HL-60/S4 (cell line): ENCODE measurements around the gene RANBP9.

Experiments
- in situ Hi-C: fragments of 300-500 bp; cut with MboI; formaldehyde crosslinking; loops from 2 replicates; pipeline ENCODE4 v1.14.3; 2022; ENCODE audit warnings: low sequenced_read_pairs

The RANBP9 gene

DNA sequence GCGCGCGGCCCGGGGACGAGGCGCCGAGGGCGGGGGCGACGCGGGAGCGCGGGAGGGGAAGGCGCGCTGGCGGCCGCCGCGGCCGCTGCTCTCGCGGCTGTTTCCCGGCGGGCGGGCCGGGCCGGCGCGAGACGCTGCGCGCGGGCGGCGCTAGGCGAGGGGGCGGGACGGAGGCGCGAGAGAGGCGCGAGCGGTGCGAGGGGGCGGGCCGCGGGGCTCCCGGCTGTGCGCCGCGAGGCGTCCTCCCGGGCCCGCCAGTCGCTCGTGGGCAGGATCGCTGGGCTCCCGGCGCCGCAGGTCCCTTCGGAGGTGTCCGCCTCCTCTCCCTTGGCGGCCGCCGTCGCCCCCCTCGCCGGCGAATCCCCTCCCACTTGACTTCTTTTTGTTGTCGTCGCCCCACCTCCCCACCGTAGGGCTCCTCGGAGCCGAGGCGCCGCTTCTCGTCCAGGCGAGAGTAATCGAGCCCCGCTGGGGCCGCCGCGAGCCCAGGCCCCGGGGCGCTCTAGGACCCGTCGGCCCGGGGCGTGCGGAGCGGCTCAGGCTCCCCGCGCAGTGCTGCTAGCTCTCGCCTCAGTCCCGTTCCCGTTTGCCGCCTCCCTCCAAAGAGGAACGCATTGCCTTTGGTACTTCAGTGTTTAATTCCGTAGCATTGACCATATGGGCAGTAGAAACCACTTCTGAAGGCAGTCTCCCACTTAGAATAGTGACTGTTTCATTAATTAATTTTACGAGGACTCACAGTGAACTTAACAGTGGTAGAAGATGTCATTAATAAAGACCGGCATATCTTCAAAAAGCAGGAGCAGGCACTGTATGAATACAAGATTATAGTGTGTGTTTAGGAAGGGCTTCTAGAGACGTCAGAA, at the start of gene RANBP9:
Gene RANBP9, minus strand, starts transcription at position 103 of the 866 bp plus-strand sequence. CDS start 330 bp downstream, outside the sequence.
- in situ Hi-C loops, result no loop called here

GRCh38 chr6:13760307-13761304, 49.0 kb upstream of the RANBP9 start:
- in situ Hi-C loops, result no loop called here

- in situ Hi-C loops, result no loop called here
These were observed 47.4 kb upstream of the RANBP9 start for GRCh38 chr6:13759025-13759424.

GRCh38 chr6:13754644-13755043, 43.0 kb upstream of the RANBP9 start:
- in situ Hi-C loops, result no loop called here

GRCh38 chr6:13743736-13744127, 32.1 kb upstream of the RANBP9 start:
- in situ Hi-C loops, result no loop called here

DNA sequence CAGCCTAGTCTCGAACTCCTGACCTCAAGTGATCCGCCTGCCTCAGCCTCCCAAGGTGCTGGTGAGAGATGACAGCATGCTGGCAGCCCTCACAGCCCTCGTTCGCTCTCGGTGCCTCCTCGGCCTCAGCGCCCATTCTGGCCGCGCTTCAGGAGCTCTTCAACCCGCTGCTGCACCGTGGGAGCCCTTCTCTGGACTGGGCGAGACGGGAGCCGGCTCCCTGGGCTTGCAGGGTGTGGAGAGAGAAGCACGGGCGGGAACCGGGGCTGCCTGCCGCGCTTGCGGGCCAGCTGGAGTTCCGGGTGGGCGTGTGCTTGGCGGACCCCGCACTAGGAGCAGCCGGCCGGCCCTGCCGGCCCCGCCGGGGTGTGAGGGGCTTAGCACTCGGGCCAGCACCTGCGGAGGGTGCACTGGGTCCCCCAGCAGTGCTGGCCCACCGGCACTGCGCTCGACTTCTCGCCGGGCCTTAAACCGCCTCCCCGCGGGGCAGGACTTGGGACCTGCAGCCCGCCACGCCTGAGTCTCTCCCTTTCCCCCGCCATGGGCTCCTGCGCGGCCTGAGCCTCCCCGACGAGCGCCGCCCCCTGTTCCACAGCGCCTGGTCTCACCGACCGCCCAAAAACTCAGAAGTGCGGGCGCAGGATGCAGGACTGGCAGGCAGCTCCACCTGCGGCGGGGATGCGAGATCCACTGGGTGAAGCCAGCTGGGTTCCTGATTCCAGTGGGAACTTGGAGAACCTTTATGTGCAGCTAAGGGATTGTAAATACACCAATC, 31.5 kb upstream of the RANBP9 start:
- in situ Hi-C loops, result no loop called here

GRCh38 chr6:13741365-13741764, 29.7 kb upstream of the RANBP9 start:
- in situ Hi-C loops, result no loop called here

GRCh38 chr6:13735031-13735430, 23.4 kb upstream of the RANBP9 start:
- in situ Hi-C loops, result no loop called here

GRCh38 chr6:13733178-13733887, 21.7 kb upstream of the RANBP9 start:
- in situ Hi-C loops, result no loop called here

GRCh38 chr6:13730704-13731103, 19.1 kb upstream of the RANBP9 start:
- in situ Hi-C loops, result no loop called here

DNA sequence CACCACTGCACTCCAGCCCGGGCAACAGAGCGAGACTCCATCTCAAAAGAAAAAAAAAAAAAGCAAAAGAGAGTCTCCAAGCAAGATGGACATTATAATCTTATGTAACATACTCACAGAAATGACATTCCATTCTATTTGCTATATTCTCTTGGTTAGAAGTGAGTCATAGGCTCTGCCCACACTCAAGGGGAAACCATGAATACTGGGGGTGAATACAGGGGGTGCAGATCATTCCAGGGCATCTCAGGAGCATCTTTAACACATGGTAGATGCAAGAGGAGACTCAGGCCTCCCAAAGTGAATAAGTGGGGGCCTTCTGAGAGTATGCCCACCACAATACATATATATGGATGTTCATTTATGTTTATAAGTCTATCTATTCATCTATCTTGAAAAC, 18.3 kb upstream of the RANBP9 start:
- in situ Hi-C loops, result no loop called here

DNA sequence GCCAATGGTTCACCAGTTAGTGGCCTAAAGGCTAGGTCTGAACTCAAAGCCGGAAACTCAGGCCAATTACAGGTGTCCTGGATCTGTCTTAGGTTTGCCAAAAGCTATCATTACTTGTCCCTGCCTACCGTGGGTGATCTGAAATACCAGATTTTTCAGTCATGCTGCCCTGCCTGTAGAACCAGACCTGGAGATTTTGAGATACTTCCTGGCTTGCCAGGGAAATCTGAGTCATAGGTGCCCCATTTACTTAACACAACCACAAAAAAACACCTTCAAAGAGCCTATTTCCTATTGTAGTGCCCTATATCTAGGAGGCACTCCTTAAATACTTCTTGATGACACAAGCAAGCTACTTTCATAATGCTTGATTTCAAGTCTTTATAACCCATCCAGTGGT, 13.9 kb upstream of the RANBP9 start:
- in situ Hi-C loops, result no loop called here

DNA sequence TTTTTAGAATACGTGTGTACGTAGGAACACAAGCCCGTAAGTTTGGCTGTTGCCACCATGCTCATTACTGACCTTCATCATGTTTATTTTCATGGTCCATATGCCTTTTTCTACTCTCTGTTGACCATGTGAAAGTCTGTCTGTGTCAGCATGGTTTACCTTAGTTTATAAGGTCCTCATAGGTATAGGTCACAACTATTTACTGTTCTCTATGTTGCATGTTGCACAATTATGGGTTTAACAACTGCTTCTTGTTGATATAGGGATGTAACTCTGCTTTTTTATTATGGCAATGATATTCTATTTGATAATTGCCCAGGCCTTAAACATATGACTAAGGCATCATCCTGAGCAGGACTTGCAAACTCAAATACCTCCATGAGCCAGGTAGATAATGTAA, 13.4 kb upstream of the RANBP9 start:
- in situ Hi-C loops, result no loop called here

- in situ Hi-C loops, result no loop called here
These were observed 12.5 kb upstream of the RANBP9 start for GRCh38 chr6:13724182-13724581.

- in situ Hi-C loops, result no loop called here
These were observed 11.2 kb upstream of the RANBP9 start for GRCh38 chr6:13722880-13723279.

DNA sequence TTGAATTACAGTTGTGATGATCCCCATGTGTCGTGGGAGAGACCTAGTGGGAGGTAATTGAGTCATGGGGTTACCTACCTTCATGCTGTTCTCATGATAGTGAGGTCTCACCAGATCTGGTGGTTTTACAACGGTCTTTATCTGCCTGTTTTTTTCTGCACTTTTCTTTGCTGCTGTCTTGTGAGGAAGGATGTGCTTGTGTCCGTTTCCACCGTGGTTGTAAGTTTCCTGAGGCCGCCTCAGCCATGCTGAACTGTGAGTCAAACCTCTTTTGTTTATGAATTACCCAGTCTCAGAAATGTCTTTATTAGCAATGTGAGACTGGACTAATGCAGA, 6.5 kb upstream of the RANBP9 start:
- in situ Hi-C loops, result no loop called here

DNA sequence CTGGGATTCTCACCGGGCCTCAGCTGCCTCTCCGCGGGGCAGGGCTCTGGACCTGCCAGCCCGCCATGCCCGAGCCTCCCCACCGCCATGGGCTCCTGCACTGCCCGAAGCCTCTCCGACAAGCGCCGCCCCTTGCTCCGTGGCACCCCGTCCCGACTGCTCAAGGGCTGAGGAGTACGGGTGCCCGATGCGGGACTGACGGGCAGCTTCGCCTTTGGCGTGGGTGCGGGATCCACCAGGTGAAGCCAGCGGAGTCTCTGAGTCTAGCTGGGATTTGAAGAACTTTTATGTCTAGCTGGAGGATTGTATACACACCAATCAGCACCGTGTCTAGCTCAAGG, 5.3 kb upstream of the RANBP9 start:
- in situ Hi-C loops, result no loop called here

GRCh38 chr6:13716225-13716954, 4.8 kb upstream of the RANBP9 start:
- in situ Hi-C loops, result no loop called here

DNA sequence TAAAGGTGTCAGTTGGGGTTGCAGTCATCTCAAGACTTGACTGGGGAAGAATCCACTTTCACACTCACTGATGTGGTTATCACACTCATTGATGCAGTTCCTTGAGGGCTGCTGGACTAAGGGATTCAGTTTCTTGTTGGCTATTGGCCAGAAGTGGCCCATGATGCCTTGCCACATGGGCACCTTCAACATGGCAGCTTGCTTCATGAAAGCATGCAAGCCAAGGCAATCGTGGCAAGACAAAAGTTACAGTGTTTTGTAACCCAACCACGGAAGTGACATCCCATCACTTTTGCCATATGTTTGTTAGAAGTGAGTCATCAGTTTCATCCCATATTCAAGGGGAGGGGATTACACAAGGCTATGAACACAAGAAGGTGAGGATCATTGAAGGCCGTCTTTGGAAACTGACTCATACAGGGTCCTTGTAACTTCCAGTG, 3.8 kb upstream of the RANBP9 start:
- in situ Hi-C loops, result no loop called here

- in situ Hi-C loops, result no loop called here
These were observed 914 bp upstream of the RANBP9 start for GRCh38 chr6:13712599-13712898.
